Right hindlimb (tissue), 1 donor: Measurements from ENCODE around the gene CD63.

Experiments used
- DNase-seq: peaks from one replicate; pipeline ENCODE4 v3.0.0-alpha.2; 2018

Gene CD63

DNA sequence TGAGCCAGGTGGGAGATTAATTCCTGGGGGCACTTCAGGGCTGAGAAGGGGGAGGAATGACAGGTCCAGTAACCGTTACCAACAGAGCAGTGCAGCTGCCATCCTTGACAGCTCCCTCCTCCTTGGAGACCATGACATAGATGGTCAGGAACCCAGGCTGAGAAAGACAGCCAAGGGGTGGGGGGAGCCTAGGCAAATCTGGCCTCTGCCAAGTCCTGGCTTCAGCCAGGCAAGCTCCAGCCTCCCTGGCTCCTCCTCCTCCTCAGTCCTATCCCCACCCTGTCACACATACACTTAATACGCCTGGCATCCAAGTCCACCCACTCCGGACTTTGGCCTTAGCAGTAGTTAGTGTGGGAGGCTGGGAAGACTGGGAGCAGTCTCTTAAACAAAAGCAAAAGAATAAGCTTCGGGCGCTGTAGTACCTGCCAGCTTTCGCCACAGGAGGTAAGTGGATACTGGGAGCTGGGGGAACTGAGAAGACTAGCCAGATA is 8.7 kb downstream of the CD63 start, which contains the start of gene RDH5:
RDH5 (plus strand) TSS at position 323 of the 494 bp plus-strand sequence. CDS start 792 bp downstream, outside the sequence.
- DNase-seq: peak; percentile 85

DNA sequence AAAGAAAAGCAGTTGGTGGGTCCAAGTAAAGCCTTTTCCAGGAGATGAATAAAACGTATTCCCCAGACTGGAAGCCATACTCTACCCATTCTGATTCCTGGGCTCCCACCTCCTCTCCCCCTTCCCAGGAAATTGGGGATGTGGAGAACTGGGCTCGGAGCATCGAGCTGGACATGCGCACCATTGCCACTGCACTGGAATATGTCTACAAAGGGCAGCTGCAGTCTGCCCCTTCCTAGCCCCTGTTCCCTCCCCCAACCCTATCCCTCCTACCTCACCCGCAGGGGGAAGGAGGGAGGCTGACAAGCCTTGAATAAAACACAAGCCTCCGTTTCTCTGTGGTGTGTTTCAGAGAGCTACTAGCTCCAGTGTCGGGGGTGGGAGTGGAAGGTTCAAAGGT is 9.4 kb downstream of the CD63 start:
- DNase-seq: peak; percentile 14

DNA sequence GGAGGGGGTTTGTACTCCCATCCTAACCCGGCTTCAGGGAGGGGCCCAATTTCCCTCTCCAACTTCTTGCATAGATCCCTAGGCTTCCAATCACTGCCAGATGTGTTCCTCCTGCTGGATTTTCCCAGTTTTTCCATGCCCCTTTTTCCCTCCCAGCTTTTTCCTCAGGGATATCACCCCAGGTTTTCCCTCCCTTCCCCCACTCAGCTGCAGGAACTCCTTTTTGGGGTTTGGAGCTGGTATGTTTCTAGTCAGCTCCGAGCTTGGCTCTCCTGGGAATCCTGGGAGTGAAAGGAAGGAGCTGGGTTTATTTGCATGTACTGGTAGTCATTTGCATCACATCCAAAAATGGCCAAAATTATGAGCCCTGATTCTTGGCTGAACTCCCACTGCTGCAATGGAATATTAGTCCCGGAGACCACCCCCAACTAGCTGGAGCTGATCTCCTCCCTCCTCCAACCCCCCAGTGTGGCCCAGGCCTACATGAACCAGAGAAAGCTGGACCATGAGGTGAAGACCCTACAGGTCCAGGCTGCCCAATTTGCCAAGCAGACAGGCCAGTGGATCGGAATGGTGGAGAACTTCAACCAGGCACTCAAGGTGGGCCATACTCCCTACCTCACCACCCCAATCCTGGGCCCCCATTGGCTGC is 10.1 kb downstream of the CD63 start:
- DNase-seq: peak; percentile 72

DNA sequence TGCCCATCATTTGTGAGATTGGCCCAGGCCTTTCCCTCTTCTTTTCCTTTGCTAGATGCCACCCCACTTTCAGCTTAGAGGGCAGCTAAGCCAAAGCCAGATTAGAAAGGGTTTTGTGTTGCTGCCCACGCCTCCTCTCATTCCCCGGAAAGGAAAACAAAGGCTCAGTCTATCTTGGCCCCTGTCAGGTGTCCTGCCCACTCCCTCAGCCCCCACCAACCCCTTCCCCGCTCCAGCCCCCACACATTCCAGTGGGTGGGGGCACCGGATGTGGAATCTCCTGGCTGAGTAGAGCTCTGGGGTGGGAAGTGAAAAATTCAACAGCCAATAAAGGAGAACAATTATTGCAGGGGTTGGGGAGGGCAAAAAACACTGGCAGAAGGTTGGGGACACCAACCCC is 10.8 kb downstream of the CD63 start:
- DNase-seq: peak; percentile 68

DNA sequence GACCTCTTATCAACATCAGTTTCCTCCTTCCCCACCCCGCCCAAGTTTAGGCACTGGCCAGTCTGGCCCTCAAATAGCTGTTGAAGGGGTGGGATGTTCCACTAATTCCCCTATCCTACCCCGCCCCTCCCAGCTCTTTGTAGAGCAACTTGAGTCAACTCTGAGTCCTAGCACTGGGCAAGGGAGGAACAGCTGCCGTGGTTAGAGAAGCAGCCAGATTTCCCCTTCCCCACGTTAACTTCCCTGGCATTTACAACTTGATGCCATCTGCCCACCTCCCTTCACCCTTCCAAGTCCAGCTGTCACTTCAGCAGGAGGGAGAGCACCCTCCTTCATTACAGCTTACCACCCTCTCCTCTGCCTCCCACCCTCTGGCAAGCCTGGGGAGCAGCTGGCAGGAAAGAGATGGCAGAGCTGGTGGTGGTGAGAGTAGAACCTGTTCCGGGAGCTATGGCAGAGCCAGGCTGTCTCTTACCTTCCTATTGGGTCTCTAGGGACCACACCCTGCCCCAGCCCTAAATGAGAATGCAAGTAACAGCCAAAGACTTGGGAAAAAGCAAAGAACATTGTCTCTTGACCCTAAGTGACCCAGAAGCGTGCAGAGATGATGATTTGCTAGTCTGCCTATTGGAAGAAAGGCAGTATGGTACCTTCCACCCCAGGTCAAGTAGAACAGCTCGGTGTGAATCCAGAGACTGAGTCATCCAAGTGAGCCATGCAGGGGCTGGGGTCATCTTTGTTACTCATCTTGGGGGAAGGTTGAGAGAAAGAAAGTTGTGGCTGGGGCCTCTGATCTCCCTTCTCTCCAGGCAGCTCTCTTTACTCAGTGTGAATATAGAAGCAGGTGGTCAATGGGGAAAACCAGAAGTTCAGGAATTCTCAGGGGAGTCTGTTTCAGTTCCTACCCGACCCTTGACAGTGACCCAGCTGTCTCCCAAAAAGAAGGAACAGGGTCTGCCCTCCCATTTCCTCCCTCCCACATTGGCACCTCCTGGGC is 11.5 kb downstream of the CD63 start:
- DNase-seq: peak; percentile 71

DNA sequence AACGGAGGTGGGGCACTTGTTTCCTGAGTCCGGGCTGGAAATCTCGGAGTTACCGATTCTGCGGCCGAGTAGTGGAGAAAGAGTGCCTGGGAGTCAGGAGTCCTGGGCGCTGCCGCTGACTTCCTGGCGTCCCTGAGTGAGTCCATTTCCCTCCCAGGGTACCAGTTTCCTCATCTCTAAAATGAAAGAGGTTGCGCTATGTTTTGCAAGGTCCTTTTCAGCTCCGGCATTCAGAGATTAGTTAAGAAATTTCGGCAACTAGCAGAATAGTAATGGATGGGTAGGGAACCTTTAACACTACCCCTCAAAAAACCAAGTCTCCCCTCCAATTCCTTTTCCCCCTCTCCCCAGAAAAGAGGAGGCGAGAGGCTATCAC is 12.2 kb downstream of the CD63 start:
- DNase-seq: no peak

DNA sequence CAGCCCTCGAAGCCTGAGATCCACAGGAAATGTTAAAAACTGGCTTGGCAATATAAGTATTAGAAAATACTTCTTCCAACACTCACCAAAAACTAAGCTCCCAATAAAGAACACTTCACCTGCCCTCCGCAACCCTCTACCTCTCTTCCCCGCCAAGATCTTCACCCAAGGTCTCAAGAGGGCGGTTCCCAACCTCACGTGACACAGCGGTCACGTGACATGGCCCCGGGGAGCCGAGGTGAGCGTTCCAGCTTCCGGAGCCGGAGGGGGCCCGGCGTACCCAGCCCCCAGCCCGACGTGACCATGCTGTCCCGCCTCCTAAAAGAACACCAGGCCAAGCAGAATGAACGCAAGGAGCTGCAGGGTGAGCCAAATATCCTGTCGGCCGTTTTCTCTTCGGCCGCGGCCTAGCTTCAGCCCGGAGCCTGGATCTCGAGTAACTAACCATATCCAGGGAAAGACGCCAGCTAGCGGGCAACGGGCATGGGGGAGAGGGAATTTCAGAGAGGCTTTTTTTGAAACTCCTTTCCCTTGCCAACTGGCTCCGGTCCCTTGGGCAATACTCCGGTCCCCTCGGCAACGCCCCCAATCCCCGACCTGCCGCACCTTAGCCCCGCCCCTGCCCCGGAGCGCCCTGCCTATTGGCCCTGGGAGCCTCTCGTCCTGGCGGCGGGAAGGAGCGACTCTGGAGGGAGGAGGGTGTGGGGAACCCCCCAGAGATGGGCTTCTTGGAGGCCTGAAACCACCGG is 12.8 kb downstream of the CD63 start, which contains the start of gene BLOC1S1:
BLOC1S1 (plus strand) TSS at position 214 of the 749 bp plus-strand sequence; CDS start at position 220, 6 bp downstream.
- DNase-seq: peak; percentile 93

DNA sequence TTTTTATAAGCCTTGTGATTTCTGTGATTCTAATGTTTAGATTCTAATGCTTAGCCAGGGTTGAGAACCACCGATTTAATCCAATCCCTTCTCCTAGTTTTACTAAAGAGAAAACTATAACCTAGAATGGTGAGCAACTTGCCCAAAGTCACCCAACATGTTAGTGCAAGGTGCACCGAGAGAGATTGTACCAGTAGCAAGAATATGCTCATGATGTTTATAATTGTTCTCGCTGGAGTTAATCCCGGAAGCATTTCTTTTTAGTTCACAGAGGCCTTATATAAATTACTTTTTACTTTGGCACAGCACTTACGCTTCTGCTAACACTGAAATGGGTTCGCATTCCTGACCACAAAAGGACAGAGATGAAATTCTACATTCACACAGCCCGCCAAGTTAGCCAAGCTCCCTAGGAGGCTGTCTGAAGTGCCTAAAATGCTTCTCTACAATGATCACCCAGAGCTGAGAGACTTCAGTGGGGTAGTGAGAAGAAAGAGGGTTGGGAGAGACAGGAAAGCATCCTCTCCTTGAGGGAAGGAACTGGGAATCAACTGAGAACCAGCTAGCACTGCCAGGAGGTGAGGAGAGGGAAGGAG is 13.5 kb downstream of the CD63 start:
- no peak for DNase-seq

DNA sequence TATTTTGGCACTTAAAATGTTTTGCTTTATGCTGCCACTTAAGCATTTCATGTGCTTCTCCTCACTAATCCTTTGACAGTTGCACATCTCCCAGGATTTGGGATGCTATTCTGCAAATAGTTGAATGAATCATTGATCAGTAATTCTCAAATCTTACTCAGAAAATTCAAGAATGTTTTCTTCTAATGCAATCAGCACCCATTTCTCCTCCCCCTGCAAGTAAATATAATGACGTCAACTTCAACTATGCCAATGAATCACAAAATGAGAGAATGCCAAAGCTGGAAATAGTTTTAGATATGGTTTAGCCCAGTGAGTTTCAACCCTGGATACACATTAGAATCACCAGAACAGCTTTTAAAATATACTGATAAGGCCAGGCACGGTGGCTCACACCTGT is 15.1 kb downstream of the CD63 start:
- no peak for DNase-seq

DNA sequence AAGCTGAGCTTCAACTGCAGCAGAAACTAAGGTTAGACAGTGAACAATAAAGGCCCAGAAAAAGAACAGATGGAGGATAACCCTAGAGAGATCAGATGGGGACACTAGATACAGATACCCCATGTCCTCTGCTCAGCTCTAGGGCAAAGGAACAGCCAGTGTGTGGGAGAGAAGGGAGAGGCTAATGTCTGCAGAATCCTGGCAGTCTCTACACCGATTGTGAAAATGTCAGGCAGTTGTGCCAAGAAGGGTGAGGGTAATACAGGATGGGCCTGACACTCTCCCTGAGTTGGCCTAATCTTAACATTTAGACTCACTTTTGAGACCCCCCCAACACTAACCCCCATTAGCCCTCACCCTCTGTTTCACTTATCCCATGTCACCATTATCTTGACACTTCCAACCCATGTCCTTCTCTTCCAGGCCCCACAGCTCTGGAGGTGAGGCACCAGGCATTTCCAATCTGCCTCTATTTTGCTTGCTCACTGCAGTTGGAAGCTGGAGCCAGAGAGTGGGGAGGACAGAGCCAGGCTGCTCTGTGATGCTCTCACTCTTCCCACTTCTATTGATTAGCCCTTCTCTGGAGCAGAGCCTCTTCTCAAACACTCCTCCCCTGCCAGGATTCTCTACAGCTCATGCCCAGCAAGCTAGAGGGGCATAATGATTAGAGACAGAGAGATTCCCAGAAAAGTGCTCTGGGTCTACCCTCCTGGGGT is 16.0 kb downstream of the CD63 start:
- peak; percentile 9 for DNase-seq

DNA sequence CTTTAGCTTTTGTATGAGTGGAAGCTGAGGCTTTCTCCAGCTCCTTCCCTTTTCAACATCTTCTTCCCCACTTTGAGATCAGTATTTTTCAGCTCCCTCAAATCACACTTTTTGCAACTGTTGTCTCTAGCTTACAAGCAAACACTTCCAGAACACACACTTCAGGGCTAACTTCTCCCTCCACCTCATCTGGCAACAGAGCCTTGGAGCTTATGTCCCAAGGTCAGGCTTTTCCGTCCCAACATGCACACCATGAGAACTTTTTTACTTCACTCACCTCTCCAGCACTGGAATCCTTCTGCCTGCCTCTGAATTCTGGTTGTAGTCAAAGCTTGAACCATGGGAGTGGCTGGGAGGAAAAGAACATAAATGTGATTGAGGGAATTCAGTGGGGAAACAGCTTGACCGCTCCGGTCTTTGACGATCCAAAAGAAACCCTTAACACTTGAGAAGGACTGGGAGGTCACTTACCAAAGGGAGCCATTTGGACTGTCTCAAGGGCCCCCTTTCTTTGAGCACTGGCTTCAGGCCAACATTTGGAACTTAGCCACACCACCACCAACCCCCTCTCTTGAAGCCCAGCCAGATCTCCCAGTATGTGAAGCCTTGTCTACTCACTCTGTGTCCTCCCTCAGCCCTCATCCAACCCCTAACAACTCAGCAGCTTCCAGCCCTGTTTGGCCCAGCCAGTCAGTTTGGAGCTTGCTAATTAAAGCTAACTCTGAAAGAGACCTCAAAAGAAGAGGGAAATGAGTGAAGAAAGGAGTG is 16.8 kb downstream of the CD63 start:
- peak; percentile 43 for DNase-seq

DNA sequence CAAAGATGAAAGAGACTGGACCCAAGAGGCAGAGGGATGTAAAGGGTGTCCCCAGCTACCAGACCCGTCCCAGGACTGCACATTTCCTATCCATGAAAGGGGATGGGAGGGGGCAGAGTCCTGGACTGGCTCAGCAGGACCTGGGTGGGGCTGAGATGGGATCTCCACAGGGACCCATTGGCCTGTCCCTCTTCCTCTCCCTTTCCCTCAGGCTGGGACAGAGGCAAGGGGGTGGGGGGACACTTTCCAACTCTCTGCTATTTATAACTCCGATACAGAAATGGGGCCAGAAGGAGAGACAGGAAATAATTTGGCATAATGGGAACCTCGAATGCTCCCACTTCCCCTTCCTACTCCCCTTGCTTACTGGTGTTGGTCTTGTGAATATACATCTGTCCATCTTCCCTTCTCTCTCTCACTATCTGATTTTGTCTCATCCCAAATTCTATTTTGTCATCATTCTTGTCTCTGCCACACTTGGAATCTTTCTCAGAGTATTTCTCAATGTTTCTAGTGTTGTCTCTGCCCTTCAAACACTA is 20.0 kb downstream of the CD63 start:
- peak; percentile 28 for DNase-seq

DNA sequence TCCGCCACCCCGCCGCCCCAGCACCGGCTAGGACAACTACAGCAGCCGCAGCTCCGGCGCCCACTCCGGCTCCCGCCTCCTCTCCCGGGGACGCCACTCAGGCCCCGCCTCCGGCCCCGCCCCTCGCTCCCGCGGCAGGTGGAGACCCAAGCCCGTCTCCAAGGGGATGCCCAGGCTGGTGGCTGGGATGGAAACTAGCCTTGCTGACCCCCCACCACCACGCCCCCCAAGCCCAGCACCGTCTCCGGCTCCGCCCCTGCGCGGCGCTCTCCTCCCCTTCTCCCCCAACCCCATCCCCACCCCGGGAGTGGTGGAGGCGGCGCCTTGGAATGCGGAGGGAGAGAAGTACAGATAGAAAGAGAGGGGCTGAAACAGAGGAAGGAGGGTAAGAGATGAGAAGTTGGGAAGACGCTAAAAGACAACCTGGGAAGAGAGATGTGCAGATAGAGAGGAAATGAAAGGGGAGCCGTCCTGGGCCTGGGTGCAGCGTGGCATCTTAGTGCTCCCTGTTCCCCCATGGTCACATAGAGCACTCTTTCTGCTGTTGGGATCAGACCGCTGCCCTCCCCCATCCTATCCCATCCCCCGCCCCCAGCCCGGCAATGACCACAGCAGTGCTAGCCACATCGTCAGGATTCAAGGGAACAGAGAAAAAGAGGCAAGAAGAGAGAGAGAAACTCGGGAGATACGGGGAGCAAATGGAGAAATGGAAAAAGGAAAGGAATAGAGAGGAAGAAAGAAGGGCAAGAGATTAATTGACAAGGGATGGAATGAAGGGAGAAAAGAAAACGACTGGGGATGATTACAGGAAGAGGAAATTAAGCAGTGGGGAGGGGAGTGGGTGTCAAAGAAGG is 20.7 kb downstream of the CD63 start, which contains the start of gene ITGA7:
ITGA7 (minus strand) TSS at position 64 of the 854 bp plus-strand sequence. CDS start 222 bp downstream, outside the sequence.
- peak; percentile 88 for DNase-seq

DNA sequence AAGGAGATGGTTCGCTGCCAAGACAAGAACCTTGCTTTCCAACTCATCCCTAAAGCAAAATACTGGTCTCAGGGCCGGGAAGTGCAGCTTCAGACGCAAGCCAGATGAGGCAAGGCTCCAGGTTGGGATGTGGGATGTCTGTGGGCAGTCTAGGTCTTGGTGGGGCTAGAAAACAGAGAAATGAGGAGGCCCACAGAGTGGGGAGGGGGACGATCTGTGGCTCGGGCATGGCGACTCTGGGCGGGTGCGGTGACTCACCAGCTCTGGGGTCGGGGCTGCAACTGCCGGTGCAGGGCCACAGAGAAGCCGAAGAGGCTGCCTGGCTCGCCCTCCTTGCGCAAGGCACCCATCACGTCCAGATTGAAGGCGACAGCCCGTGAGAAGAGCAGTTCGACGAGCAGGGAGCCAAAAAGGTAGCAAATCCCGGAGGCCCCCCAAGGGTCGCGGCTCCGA is 21.6 kb downstream of the CD63 start:
- no peak for DNase-seq

DNA sequence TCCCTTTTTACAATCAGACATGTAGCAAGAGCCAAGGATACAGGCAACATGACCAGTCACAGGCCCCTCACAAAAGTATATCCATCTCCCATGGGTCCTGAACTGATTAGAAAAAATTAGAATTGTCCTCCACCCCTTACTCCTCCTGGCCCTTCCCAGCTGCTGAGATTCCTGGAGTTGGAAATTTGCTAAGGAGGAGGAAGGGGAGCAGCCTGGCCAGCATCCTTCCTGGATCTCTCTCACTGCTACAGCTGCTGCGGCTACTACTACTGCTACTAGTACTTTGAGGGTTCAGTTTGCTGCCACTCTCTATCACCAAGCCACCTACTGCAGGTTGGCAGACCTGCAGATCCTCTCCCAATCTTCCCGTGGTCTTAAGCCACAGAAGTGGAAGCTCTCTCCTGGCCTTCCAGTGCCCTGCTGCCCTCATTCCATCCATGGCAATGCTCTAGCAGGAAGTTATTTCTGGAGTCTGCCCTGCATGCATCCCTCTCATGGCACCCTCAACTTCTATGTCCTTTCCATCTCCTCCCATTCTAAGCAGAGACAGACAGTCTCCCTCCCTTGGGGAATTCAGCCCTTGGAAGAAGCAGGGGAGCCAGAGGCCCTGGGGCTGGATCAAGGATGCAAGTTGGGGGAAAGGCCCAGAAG is 22.1 kb downstream of the CD63 start:
- DNase-seq: peak; percentile 39

DNA sequence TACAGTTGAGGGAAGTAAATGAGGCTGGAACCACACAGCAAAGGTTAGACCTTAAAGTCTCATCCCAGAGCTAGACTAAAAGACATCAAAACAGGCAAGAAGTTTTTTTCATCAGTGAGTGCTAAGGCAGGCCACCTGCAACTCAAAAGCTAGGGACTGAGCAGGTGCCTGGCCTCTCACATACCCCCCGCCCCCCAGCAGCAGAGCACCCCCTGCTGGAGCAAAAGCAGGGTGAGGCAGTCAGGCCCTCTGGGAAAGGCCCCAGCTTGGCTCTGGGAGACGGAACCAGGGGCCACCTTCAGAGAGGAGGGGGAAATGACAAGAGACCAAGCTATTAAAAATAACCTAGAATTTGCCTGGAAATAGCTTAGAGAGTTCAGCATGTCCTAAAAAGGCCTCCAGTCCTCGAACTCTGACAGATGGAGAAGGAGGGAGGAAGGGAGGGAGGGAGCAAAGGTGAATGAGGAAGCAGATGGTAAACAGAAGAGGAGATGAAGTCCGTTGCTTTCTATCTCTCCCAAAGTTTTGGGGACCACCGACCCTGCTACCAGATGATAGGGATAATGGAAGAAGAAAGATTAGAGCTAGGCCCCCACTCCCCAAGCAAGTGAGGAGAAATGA is 22.9 kb downstream of the CD63 start:
- peak; percentile 38 for DNase-seq

DNA sequence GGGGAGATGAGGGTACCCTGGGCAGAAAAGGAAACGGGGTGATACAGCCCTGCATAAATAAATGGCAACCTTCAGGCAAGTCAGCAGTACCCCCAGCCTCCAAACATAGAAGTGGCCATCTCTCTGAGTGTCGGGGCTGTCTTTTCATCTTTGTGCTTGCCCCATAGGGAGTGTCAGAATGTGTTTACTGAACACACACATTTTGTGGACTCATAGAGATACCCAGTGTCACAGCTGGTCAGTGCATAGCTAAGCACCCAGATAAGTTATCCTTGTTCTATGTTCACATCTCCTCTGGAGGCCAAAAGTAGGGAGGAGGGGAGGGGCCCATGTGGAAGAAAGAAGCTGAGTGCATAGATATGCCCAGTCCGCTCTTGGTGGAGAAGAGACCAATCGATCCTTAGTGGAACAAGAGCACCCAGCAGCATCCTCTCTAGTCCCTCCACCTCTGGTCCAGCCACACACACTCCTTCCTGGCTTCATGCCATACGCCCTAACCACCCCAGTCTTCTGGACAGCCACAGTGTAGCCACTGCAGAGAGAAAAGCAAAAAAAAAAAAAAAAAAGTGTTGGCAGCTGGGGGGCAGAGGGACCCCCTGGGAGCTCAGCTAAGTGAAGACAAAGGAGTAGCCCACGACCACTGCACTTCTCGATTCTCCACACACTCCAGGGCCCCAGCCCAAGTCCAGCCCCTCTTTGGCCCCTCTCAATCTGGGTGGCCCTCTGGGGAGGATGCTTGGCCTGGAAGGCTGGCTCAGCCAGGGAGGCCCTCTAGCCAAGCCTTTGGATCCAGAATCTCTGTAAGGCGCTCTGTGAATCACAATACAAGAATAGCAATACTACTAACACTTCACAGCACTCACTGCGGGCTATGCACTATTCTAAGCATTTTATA is 23.7 kb downstream of the CD63 start:
- DNase-seq: peak; percentile 77
